ENCODE results near the gene DUS4L.

DUS4L gene

DNA sequence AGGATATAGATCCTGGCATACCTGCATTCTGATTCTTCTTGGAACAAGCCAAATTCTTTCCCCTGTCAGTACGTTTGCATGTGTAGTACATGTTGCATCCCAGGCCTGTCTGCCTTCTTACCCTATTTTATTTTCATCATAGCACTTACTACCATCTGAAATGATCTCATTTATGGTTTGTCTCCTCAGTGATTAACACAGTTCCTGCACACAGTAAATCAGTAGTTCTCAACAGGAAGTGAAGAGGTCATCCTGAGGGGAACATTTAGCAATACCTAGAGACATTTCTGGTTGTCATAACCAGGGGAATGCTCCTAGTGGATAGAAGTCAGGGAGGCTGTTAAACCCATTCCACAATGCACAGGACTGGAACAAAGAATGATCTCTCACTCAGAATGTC, 58.7 kb downstream of the DUS4L start:
- no peak for DNase-seq

DNA sequence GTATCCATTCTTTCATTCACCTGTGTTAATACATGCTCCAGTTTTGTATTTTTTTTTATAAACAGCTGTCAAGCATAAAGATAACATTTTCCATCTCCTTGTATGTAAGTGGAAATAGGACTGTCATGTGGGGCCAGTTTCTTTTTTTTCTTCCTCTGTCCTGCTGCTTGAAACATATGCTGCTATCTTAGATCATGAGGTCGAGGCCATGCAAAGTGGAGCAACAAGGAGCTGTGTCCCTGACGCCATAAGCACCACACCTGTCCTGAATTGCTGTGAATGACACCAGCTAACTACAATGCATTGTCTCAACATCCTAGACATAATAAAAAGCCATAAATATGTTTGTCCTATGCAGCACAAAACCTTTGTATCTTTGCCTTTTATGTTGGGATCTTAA, 59.1 kb downstream of the DUS4L start:
- DNase-seq: no peak

DNA sequence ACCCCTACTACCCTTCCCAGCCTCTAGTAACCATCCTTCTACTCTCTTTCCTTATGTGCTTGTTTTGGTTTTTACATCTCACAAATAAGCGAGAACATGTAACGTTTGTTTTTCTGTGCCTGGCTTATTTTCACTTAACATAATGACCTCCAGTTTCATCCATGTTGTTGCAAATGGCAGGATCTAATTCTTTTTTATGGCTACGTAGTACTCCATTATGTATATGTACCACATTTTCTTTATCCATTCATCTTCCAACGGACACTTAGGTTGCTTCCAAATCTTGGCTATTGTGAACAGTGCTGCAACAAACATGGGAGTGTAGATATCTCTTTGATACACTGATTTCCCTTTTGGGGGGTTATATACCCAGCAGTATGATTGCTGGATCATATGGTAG, 63.2 kb downstream of the DUS4L start:
- DNase-seq: no peak

Measured in NCI-H524 (cell line).